ENCODE measurements around the gene ARHGAP33. TPM values are rescaled to one million over a fixed set of nuclear protein-coding genes. Genes with fewer than 3 reads are reported as not detected.

The ARHGAP33 gene
- total RNA-seq, 4 donors from 2014 or later, result 0.26 to 43.4 (median 8.9) TPM

DNA sequence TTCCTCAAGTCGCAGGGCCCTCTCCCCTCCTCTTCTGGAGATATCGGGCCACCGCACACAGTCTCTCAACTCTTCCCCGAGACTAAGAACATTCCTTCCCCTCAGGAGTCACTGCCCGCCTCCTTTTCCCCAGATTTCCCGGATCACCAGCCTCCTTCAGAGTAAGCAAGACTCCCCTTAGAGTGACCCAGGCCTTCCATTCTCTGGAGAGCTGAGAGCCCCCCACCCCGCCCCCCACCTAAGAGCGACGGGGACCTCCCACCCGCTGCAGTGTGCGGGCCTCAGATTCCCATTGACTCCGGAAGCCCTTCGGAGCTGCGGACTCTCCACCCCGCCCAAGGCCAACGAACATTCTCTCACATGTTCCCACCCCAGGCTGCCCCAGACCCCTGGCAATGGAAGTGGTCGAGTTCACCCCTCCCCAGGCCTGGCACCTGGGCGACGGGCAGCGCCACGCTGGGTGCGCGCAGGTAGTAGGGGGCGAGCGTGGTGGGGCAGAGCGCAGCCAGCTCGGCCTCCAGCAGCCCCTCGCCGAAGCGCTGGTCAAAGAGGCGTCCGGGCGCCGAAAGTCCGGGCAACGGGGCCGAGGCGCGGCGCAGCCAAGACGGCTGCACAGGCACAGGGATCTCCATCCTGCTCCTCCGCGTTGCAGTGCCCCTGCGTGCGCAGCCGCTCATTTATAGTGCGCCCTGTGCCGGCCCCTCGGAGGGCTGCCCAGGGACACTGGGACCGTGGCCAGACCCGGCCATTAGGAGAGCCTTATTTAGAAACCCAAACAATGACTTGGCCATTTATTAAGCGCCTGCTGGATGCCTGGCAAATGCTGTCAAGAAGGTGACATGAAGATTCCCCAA is 18.8 kb upstream of the ARHGAP33 start, which contains the start of gene HSPB6:
Gene HSPB6 (minus strand): TSS at position 653 of the 854 bp plus-strand sequence. CDS start 21 bp downstream, at position 632.
- TF ChIP-seq, protein P1, sequence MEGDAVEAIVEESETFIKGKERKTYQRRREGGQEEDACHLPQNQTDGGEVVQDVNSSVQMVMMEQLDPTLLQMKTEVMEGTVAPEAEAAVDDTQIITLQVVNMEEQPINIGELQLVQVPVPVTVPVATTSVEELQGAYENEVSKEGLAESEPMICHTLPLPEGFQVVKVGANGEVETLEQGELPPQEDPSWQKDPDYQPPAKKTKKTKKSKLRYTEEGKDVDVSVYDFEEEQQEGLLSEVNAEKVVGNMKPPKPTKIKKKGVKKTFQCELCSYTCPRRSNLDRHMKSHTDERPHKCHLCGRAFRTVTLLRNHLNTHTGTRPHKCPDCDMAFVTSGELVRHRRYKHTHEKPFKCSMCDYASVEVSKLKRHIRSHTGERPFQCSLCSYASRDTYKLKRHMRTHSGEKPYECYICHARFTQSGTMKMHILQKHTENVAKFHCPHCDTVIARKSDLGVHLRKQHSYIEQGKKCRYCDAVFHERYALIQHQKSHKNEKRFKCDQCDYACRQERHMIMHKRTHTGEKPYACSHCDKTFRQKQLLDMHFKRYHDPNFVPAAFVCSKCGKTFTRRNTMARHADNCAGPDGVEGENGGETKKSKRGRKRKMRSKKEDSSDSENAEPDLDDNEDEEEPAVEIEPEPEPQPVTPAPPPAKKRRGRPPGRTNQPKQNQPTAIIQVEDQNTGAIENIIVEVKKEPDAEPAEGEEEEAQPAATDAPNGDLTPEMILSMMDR (IDR thresholded peaks at IDR 0.05), result no peak
- peak; percentile 22 to 79 for TF ChIP-seq POLR2A (IDR thresholded peaks at IDR 0.05)
- Histone ChIP-seq H3K4me3 (peak within 1 kb of the TSS; percentile 94 to 96), H3K27me3 (no peaks in the 10 kb centered on the region), H3K36me3 (no peaks in the 10 kb centered on the region), H3K9me3 (no peaks in the 10 kb centered on the region), H3K27ac (peak within 1 kb of the TSS; percentile 98 to 99), H3K4me1 (peaks cover 0 to 17% of the 10 kb centered on the region in 2 donors)
- DNase-seq, result peak; percentile 82 to 91
- intact Hi-C loops (cut with DNase I; ENCODE audit: low total_unique reads), result no loop called here

DNA sequence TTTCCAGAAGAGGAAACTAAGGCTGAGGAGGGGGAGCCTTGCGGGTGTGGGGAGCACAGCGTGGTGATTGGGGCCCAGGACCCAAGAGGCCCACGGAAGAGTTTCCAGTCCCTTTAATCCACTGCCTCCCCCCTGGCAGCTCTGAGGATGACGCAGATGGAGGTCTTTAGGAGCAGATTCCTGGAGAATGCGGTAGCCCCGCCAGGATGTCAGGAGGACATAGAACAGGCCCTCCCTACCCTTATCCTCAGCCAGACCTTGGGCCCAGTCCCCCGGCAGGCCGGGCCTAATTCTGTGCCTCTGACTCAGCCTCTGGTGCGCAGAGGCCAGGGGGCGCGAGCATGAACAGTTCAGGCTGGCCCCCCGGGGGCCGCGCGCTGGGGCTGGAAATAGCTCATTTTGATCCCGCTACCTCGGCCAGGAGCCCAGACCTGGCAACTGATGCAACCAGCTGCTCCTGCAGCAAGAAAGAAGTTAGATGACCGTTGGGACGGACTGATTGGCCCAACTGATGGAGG is 18.1 kb upstream of the ARHGAP33 start:
- peak; percentile 97 to 98 for DNase-seq
- H3K9me3 ChIP-seq, result no peaks in the 10 kb centered on the region
- peak overlapping the region; percentile 94 to 96 for H3K4me3 ChIP-seq
- H3K27ac ChIP-seq, result peak overlapping the region; percentile 98 to 99
- H3K4me1 ChIP-seq, result peaks cover 0 to 17% of the 10 kb centered on the region in 2 donors
- intact Hi-C loops (cut with DNase I; ENCODE audit: low total_unique reads), result no loop called here
- peak; percentile 15 to 72 for TF ChIP-seq POLR2A (IDR thresholded peaks at IDR 0.05)
- TF ChIP-seq, protein P1 (IDR thresholded peaks at IDR 0.05), result peak in 2 of 4 experiments; percentile 8 to 16
- no peaks in the 10 kb centered on the region for H3K27me3 ChIP-seq
- H3K36me3 ChIP-seq, result no peaks in the 10 kb centered on the region

DNA sequence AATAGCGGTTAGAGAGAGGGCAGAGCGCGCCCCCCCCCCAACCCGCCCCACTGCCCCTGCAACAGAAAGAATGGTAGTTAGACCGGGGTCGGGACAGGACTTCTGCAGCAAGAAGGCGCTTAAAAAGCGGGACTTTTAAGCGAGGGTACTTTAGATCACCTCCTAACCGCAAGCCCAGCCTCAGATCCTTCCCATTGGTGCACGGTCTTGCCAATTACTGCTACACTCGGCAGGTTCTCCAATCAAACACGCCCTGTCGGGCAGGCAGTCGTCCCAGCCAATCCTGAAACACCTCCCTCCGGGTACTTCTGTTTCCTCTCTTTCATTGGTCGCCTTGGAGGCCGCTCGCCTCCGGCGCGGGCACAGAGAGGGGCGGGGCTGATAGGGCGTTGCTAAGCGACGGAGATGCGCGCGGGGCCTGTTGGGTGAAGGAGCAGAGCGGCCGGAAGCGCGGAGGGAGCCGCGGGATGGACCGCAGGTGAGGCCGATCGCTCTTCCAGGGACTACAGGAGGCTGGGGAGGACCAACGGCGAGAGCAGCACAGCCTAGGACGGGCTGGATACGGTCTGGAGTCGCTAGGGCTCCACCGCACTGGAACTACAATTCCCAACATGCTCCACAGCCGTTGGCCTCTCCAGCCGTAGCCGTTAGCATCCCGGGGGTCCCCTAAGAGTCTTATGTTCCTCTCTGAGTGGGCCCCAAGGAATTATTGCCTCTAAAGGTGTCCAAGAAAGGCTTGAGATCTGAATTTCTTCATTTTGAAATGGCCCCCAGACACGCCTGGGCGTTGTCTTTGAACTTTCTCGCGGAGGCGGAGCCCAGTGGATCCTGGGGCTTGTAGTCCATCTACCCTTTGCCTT is 17.4 kb upstream of the ARHGAP33 start, which contains the start of gene PROSER3:
Gene PROSER3 (plus strand): TSS at position 428 of the 860 bp plus-strand sequence. CDS start 40 bp downstream, at position 468.
- H3K4me1 ChIP-seq, result peaks cover 0 to 17% of the 10 kb centered on the region in 2 donors
- TF ChIP-seq, protein P1 (IDR thresholded peaks at IDR 0.05), result no peak
- TF ChIP-seq POLR2A (IDR thresholded peaks at IDR 0.05), result peak; percentile 26 to 89
- H3K36me3 ChIP-seq, result no peaks in the 10 kb centered on the region
- H3K27ac ChIP-seq, result peak within 1 kb of the TSS; percentile 98 to 99
- DNase-seq, result peak; percentile 99
- no peaks in the 10 kb centered on the region for H3K27me3 ChIP-seq
- no peaks in the 10 kb centered on the region for H3K9me3 ChIP-seq
- H3K4me3 ChIP-seq, result peak within 1 kb of the TSS; percentile 94 to 96
- intact Hi-C loops (cut with DNase I; ENCODE audit: low total_unique reads), result no loop called here

DNA sequence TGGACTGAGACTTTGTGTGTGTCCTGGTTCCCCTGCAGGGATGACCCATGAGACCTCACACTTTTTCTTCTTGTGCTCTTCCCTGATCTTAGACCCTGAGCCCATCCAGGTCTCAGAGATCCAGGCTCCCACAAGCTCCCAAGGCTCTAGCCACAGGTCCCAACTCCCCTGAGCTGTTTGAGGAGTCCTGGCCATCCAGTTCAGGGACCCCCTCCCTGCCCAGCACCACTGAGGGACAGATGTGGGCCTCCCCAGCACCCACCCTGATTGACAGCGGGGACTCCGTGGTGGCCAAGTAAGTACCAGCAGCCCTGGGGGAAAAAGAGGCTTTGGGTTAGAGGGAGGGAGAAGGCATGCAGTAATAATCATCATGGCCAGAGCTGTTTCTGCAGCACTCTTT is 15.7 kb upstream of the ARHGAP33 start:
- Histone ChIP-seq H3K36me3 (no peaks in the 10 kb centered on the region), H3K27me3 (no peaks in the 10 kb centered on the region), H3K4me3 (no peak overlapping the region), H3K9me3 (no peaks in the 10 kb centered on the region), H3K4me1 (peaks cover 0 to 13% of the 10 kb centered on the region in 2 donors), H3K27ac (no peak overlapping the region)
- TF ChIP-seq POLR2A (IDR thresholded peaks at IDR 0.05), result no peak
- TF ChIP-seq, protein P1 (IDR thresholded peaks at IDR 0.05), result no peak
- intact Hi-C loops (cut with DNase I; ENCODE audit: low total_unique reads), result no loop called here
- DNase-seq, result no peak
